ENCODE results near the gene SLC46A3.
"Not testable (repeated sequence)": the region's sequence is repeated elsewhere in the genome, so short reads cannot be mapped to it uniquely, and the experiment has no call there.

The SLC46A3 gene

GRCh38 chr13:28718543-28719226, at the start of gene SLC46A3:
Gene SLC46A3 (minus strand): TSS chr13:28718970. CDS start chr13:28717998, 972 bp downstream.
- DNase-seq = peak; percentile 95

GRCh38 chr13:28763887-28764286, 45.1 kb upstream of the SLC46A3 start:
- DNase-seq = no peak

- DNase-seq = no peak
Observed at GRCh38 chr13:28761586-28761985, 42.8 kb upstream of the SLC46A3 start.

GRCh38 chr13:28755546-28755870, 36.7 kb upstream of the SLC46A3 start:
- DNase-seq = no peak

GRCh38 chr13:28754698-28755545, 36.2 kb upstream of the SLC46A3 start:
- DNase-seq = no peak

- no peak for DNase-seq
Observed at GRCh38 chr13:28753946-28754345, 35.2 kb upstream of the SLC46A3 start.

- no peak for DNase-seq
Observed at GRCh38 chr13:28753208-28753892, 34.6 kb upstream of the SLC46A3 start.

- DNase-seq = no peak
Observed at GRCh38 chr13:28751175-28751960, 32.6 kb upstream of the SLC46A3 start.

- no peak for DNase-seq
Observed at GRCh38 chr13:28750187-28751045, 31.6 kb upstream of the SLC46A3 start.

- DNase-seq = no peak
Observed at GRCh38 chr13:28747851-28748250, 29.1 kb upstream of the SLC46A3 start.

GRCh38 chr13:28746287-28746612, 27.5 kb upstream of the SLC46A3 start:
- DNase-seq = no peak

GRCh38 chr13:28744656-28745055, 25.9 kb upstream of the SLC46A3 start:
- DNase-seq = no peak

GRCh38 chr13:28744091-28744536, 25.3 kb upstream of the SLC46A3 start:
- no peak for DNase-seq

GRCh38 chr13:28743499-28744083, 24.8 kb upstream of the SLC46A3 start:
- no peak for DNase-seq

- no peak for DNase-seq
Observed at GRCh38 chr13:28743020-28743419, 24.2 kb upstream of the SLC46A3 start.

- DNase-seq = not testable (repeated sequence)
Observed at GRCh38 chr13:28742445-28742844, 23.7 kb upstream of the SLC46A3 start.

- no peak for DNase-seq
Observed at GRCh38 chr13:28741084-28741491, 22.3 kb upstream of the SLC46A3 start.

- no peak for DNase-seq
Observed at GRCh38 chr13:28739376-28739775, 20.6 kb upstream of the SLC46A3 start.

- DNase-seq = no peak
Observed at GRCh38 chr13:28735481-28736029, 16.8 kb upstream of the SLC46A3 start.

- DNase-seq = no peak
Observed at GRCh38 chr13:28734906-28735305, 16.1 kb upstream of the SLC46A3 start.

- no peak for DNase-seq
Observed at GRCh38 chr13:28730762-28731161, 12.0 kb upstream of the SLC46A3 start.

All from NCI-H748 treated with DMSO at 0.1 percent for 48 hours (cell line).